HG02571 (cell line): ENCODE results near the gene PEX7.
A peak's percentile ranks its signal among the peaks of the same experiment; 100 is the strongest.
"Not testable (repeated sequence)": the region's sequence is repeated elsewhere in the genome, so short reads cannot be mapped to it uniquely, and the experiment has no call there.

ENCODE experiments used
- ATAC-seq: cut with Tn5 transposase; IDR thresholded peaks from one replicate; pipeline ENCODE4 v1.9.1; 2021; ENCODE audit warnings: mild to moderate bottlenecking, moderate library complexity; ENCODE audit not compliant: unreplicated experiment

The PEX7 gene

GRCh38 chr6:136822376-136823127 lies at the start of gene PEX7:
PEX7 (plus strand) TSS chr6:136822592; CDS start chr6:136822666, 74 bp downstream.
- peak; percentile 96 for ATAC-seq

GRCh38 chr6:136772685-136773472 lies 49.5 kb upstream of the PEX7 start:
- peak; percentile 68 for ATAC-seq

GRCh38 chr6:136773473-136773796 lies 49.0 kb upstream of the PEX7 start:
- no peak for ATAC-seq

- no peak for ATAC-seq
These were observed 48.0 kb upstream of the PEX7 start for GRCh38 chr6:136774228-136775041.

GRCh38 chr6:136775081-136775480 lies 47.3 kb upstream of the PEX7 start:
- no peak for ATAC-seq

GRCh38 chr6:136775548-136775947 lies 46.8 kb upstream of the PEX7 start:
- ATAC-seq, result no peak

- ATAC-seq, result no peak
These were observed 44.7 kb upstream of the PEX7 start for GRCh38 chr6:136777651-136778050.

GRCh38 chr6:136779682-136780081 lies 42.7 kb upstream of the PEX7 start:
- ATAC-seq, result no peak

GRCh38 chr6:136780972-136781371 lies 41.4 kb upstream of the PEX7 start:
- ATAC-seq, result no peak

GRCh38 chr6:136782021-136782770 lies 40.2 kb upstream of the PEX7 start:
- no peak for ATAC-seq

- no peak for ATAC-seq
These were observed 39.4 kb upstream of the PEX7 start for GRCh38 chr6:136783021-136783420.

GRCh38 chr6:136783495-136784270 lies 38.7 kb upstream of the PEX7 start:
- peak; percentile 55 for ATAC-seq

GRCh38 chr6:136784271-136784664 lies 38.1 kb upstream of the PEX7 start:
- no peak for ATAC-seq

- ATAC-seq, result no peak
These were observed 37.3 kb upstream of the PEX7 start for GRCh38 chr6:136784910-136785746.

GRCh38 chr6:136786658-136787057 lies 35.7 kb upstream of the PEX7 start:
- no peak for ATAC-seq

- no peak for ATAC-seq
These were observed 34.7 kb upstream of the PEX7 start for GRCh38 chr6:136787726-136788068.

- no peak for ATAC-seq
These were observed 34.1 kb upstream of the PEX7 start for GRCh38 chr6:136788069-136788902.

GRCh38 chr6:136789440-136789839 lies 33.0 kb upstream of the PEX7 start:
- ATAC-seq, result not testable (repeated sequence)
